GM18858 (cell line): ENCODE measurements around the gene KAZN.

Experiments used
- ATAC-seq: cut with Tn5 transposase; IDR thresholded peaks from one replicate; pipeline ENCODE4 v1.9.1; 2021; ENCODE audit not compliant: unreplicated experiment

KAZN gene

DNA sequence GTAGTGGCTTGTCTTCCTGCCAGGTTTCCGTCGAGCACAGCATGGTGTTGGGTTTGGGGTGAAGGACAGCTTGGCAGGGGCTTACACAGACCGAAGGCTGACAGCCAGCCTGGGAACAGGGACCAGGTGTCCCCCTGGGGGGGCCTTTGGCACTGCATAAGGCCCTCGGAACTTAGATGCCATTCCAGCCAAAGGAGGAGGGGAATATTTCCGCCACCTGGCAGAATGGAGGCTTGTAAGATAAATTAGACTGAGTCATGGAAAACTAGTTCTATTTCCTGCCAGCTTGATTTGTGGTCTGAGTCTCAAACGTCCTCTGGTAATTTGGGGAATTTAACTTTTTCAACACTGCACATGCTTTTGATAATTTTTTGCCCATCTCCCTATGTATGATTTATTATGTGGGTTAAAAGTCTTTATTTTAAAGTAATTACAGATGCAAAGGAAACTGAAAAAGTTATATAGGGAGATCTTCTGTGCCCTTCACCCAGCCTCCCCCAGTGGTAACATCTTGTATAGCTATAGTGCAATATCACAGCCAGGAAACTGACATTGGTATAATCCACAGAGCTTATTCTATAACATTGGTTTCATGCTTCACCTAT, 543.6 kb downstream of the KAZN start:
- no peak for ATAC-seq

DNA sequence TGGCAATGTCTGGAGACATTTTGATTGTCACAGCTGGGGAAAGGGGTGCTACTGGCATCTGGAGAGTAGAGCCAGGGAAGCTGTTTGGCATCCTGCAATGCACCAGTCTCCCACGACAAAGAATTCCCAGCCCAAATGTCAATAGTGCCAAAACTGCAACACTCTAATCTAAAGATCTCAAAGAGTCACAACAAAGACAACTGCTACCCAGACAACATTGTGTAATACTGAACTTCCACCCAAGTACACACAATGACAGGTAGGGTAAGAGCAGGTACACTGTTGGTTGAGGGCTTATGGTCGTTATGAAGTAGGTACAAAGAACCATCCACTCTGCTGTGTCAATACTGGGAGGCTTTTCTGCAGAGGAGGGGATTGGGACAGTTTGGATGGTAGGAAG, 546.8 kb downstream of the KAZN start:
- ATAC-seq = no peak

DNA sequence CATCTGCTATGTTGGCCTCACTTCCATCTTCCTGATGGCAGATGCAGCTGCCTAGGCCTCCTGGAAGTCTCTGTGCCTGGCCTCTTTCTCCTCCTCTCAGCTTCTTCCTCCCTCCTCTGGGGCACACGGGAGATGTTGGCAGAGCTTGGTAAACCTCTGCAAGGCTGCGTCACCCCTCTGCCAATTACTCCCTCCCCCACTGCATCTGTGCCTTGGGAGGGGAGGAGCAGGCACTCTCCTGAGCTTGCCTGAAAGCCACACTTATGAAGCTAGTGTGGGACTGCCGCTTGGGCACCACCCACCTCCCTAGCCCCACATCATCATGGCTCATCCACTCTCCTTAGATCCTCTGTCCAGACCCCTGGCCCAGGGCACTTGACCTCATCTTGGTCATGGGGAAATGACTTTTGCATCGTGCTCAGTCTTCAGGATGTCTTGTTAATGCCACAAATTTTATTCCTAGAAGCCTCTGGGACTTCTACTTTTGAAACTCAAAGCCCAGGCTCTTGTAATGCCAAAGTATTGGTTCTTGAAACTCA, 547.7 kb downstream of the KAZN start:
- no peak for ATAC-seq

DNA sequence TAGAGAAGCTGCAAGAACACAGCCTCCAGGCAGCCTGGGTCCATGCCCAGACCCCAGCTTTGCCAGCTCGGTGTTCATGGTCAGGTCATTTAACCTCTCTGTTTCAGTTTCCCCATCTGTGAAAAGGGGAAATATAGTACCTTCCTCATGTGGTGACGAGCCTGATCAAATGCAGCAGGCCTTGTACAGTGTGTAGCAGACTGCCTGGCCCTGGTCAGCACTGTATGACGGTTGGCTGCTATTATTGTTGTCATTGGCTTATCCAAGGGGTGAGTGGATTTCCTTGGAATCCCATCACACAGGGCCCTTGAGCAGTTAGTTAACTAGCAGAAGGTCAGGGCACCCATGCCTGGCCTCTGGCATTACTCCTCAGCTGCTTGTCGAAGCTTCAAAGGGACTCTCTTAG, 548.5 kb downstream of the KAZN start:
- ATAC-seq = no peak

DNA sequence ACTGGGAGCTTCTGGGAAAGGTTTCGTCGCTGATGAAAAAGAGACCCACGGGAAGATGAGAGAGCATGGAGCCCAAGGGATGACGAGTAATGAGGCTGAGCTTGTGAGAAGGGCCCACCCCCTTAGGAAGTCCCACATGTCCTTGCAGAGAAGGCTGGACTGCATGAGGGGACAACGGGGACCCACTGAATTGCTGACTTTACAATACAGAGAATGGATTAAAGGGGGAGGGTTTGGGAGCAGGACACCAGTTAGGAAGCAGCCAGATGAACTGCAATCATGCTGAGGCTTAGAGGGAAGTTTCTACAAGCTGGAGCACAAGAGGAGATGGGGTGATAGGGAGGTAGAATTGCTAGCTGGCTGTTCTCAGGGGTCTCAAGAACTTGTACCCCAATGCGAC, 549.5 kb downstream of the KAZN start:
- ATAC-seq = no peak

DNA sequence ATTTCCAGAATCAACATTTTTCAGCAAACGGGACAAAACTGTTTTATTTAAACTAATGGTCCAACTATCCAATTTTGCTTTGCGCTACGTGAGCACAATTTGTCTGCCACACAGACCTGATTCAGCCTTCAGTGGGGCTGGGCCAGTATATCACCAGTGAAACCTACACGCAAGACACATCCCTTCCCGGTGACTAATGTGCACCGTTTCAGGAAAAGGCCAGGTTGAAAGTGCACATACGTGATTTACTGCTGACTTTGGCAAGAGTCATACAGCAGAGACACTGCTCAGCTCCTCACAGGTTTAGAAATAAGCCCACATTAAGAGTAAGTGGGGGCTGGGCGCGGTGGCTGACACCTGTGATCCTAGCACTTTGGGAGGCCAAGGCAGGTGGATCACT, 550.0 kb downstream of the KAZN start:
- no peak for ATAC-seq

DNA sequence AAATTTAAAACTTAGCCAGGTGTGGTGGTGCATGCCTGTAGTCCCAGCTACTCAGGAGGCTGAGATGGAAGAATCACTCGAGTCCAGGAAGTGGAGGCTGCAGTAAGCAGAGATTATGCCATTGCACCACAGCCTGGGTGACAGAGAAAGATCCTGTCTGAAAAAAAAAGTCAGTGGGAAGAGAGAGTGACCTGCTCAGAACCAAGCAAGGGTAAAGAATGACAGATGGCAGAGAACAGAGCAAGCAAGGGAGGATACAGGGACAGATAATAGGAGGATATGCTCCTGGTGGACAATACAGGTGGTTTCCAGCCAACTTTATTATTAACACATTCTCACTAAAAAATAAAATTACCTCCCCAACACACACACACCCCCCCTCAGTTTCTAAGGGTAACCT, 550.5 kb downstream of the KAZN start:
- no peak for ATAC-seq

DNA sequence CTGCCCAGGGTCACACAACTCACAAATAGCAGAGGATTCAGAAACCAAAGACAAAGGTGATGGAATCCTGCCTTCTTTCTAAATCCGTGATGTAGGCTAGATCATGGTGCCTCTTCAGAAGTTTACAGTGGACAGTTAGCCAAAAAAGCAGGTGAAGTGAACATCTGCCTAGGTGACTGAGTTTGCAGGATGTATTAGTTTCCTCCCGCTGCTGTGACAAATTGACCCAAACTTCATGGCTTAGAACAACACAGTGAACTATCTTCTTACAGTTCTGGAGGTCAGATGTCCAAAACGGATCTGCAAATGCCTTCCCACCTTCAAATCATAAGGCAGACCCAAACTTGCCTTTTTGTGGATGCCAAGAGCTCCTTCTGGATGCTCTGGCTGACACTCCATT, 551.9 kb downstream of the KAZN start:
- ATAC-seq = no peak

DNA sequence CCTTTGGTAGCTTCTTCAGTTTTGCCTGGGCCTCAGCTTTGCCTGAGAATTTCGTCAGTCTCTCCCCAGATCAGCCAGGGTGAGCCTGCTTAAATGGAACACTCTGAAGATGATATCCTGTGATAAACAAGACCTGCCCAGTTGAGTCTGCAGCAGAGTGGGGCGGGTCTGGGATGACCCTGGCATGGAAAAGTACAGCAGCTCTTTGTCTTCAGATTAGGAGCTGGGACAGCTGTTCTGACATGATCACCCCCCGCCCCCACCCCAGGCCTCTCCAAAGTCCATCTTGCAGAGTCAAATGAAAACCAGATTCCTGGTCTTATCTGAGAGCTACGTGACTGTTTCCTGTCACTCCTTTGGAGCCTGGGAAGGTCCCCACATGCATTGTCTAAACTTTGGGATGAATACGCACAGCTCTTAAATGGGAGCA, 552.9 kb downstream of the KAZN start:
- no peak for ATAC-seq

DNA sequence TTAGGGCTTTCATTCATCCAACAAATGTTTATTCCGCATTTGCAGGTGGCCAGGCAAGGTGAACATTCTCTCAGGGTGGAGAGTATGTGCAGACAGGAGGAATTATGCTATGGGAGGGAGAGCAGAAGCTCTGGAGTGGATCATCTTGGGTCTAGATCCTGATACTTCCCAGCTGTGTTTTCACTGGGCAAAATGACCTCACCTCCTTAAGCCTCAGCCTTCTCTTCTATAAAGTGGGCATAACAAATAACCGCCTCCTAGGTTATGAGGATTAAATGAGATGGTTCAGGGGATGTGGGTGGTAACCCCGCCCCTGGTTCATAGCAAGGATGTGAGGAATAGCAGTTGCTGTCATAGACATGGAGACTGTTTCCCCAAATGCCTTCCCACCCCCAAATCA, 553.4 kb downstream of the KAZN start:
- no peak for ATAC-seq

DNA sequence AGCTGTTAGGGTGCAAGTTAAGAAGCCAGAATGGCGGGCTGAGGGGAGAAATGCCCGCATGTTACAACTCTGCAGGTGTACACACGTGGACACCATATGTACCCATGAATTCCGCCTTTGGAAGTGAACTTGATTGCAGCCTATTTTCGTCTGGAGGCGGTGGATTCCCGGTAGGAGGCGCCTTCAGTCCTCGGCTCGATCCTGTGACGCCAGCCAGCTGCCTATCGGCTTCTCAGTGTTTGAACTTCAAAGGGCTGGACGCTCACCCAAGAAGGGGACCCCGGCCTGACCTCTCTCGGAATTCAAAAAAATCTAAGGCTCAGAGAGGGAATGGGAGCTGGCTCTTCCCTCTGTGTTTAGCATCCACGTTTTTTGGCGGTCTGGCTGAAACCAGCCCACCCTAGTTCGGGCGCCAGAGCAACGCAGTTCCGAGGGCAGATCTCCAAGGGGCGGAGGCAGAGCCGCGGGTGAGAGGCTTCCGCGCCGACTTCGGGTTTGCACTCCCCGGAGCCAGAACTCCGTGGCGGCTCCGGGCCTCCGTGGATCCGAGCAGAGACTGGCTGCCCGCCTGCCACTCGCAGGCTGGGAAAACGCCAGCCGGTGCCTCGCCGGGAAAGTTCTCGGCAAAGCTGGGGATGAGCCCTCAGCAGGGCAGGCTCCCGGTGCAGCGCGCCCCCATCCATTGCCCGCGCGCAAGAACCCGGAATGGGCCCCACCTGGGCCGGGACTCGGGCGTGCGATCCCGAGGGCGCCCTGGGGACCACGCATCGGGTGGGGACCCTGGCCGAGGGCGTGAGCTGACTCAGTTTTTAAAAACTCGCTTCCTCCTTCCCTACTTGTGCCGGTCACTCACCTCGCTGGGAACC, 554.1 kb downstream of the KAZN start:
- no peak for ATAC-seq

DNA sequence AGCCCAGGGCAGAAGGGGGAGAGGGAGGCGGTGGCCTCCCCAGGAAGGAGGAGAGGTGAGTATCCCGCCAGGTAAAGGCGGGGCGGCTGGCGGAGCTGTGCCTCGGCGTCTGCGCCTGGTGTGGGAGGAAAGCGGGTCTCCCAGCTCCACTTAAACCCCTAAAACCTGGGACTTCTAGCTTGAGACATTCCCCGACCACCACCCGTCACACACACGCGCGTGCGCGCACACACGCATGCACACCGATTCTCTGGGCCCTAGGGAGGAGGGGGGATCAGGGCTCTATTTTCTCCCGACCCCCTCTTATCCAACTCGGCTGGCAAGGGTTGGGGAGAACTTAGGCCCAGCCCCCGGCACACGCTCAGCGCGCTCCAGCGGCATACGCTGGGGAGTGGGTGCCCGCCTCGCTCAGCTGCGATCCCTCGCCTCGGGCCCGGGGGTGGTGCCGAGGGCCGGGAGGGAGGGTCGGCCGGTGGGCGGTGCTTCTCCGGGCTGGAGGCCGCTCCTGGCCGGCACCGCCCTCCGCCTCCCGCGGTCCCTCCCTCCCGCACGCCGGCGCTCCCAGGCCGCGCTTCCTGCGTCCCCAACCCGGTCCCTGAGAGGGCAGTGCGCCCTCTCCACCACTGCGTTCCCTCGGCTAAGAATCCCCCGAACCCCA, 554.8 kb downstream of the KAZN start, which contains the start of gene TMEM51:
TSS of gene TMEM51 (plus strand) at position 564 of the 658 bp plus-strand sequence. CDS start 61,341 bp downstream, outside the sequence.
- no peak for ATAC-seq

DNA sequence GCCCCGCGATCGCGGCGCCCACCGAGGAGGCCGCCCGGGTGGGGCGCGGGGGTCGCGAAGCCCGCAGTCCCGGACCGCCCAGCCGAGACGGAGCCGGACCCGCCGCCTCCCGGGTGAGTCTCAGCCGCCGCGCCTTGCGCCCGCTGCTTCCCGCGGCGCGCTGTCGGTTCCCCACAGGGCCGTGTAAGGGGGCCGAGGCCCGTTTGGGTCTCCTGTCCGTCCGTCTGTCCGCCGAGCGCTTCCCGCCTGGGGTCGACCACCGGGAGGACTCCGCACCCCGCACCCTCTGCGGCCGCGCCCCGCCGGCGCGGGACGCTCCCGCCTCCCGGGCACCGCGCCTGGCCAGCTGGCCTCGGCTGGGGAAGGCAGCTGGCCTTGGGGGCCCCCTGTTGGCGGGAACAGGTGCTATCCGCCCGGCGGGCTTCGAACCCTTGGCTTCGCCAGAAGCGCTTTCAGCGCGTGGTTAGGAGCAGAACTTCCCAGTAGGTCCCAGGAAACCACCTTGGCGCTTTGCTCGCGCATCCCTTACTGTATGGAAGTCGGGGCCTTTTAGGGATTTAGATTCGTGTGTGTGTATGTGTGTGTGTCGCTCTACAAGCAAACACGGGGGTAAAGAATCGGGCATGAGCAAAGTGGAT, 555.5 kb downstream of the KAZN start:
- ATAC-seq = no peak

DNA sequence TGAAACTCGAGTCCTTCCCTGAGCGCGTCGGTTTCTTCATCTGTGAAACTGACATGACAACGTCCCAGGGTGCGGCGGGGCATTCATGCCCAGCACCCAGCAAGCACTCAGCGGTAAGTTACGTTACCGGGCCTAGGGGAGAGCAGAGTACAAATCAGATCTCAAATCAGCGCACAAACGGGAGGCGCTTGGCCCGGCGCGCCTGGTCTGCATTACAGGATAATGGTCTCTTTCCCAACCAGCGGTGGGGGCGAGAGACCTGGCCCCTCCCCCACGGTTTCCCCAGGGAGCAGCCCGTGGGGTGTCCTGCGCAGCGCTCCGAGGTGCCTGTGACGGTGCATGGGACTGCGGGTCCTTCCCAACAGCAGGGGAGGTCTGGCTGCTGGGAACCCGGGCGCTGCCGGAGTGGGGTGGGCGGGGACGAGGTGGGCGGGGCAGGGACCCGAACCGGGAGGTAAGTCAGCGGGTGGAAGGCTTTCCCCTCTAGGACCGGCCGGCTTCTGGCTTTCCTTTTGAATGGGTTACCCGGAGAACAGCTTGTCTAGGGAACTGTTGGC, 556.1 kb downstream of the KAZN start:
- no peak for ATAC-seq

DNA sequence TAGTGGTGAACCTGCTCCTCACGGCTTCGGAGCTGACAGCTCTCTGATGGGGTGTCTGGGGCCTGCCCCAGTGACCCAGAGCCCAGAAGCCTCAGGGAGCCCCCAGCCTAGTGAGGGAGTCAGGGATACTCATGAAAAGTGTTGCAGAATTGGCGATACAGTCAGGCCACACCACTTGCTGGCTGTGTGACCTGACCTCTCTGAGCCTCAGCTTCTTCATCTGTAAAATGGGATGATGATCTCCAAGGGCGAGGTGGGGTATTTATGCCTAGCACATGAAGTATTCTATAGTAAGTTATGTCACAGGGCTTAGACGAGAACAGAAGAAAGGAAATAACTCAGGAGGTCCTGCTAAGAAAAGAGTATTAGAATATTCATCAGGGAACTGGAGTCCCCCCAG, 556.7 kb downstream of the KAZN start:
- no peak for ATAC-seq

DNA sequence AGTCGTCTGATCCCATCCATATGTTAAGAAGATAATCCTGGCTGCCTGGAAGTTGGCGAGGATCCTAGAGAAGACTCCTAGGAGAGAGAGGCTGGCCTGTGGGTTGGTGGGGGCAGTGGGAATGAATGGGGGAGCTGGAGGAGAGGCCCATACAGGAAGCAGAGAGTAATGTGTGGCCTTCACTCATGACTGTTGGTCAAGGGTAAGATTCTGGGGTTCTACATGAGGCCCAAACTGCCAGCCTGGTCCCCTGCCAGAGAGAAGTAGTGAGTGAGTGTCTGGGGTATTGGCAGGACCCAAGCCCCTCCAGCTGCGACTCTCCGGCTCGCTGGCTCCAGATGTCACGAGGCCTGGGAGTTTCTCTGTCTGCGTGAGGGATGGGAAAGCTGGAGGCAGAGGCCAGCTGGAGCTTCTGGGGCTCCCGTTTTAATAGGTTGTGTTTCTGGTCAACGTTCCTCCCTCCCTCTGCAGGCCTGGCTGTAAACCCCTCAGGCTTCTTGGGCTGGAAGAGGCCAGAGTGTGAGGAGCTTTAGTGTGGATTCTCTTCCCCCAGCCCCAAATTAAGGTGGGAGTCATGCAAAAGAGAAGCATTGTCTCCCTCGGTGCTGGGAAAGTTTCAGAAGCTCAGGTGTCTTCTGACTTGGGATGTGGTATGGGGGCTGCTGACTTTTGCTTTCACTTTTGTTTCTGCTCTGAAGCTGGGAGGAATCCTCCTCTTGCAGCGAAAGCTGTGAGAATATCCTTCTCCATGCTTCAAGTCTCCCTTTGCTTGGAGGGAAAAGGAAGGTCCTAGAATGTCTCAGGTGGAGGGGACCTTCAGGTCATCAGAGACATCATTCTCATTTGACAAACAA, 557.6 kb downstream of the KAZN start:
- ATAC-seq = no peak

DNA sequence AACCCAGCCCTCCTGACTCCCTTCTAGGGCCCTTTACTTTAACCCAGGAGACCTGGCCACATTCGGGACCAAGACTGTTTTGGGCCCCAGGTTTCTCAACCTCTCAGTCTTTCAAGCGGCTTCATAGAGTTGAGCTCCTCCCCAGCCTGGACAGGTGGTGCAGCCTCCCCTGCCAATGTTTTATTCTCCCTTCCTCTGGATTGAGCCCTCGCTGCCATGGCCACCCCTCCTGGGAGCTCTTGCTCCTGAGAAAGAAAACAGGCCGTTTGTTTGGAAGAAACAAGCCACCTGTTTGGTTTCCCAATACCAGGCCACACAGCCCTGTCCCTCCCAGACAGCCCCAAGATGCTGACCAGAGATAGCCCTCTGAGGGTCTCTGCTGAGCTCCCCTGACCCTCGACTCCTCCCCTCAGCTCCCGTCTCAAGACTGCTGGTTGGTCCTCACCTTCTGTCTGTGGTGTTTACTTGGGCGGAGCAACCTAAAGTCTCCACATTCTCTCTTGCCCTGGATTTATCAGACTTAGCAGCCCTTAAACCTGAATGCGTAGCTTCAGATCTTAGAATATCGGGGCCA, 558.4 kb downstream of the KAZN start:
- no peak for ATAC-seq

DNA sequence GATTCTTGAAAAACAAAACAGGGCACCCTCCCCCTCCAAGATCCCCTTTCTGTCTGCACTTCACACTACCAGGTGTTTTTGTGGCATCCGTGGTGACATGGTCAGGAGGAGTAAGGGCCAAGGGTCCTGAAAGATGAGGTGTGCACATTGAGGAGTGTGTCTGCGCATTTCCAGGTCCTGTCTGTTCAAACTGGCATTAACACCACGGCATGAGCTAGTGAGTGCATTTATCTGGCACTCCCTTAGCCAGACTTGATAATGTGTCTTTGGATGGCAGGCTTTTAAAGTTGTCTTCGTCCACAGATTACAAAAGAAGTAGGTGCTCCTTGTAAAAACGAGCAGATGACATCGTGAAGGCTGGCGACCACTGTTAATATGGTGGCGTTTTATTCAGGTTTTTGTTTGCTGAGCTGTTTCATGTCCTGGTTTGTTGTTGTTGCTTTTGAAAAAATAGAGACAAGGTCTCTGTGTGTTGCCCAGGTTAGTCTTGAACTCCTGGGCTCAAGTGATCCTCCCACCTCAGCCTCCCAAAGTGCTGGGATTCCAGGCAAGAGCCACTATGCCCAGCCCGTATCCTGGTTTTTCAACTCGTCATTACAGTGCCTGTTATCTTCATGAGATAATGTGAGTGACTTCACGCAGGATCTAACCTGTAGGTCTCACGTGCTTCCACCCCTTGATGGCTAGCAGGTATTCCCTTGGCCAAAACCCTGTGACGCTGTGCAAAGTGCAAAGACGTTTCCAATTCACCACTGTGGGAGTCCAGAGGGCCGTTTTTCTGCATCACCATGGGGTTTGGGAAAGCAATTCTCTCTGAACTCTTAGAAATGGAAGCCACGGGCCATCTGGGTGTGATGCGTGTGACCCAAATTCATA, 559.3 kb downstream of the KAZN start:
- ATAC-seq = no peak
